GM12891 (cell line): ENCODE data around the gene IGF2BP1.

ENCODE experiments used
- POLR2A ChIP-seq: IDR thresholded peaks from 2 replicates; pipeline ENCODE4 v1.6.1; 2011; ENCODE audit warnings: low read depth, low read length, control low read depth
- POLR2AphosphoS5 ChIP-seq: IDR thresholded peaks from 2 replicates; pipeline ENCODE4 v1.6.1; 2011; ENCODE audit warnings: low read depth, low read length, control low read depth

DNA sequence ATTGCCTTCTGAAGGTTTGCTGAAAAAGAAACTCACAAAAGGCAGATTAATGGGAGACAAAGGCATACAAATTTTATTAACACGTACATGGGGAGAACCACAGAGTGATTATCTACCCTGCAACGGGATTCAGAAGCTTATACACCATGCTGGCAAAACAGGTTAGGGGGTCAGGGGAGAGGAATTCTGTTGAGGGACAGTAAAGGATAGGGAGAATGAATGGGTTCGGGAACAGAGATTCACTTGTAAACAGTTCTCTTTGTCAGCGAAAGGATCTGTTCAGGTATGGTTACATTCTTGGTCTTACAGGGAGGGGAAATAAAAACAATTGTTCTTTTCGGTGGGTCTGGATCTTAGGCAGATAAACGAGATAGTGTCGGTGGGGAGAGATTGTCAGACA, 81.1 kb downstream of the IGF2BP1 start:
- TF ChIP-seq POLR2AphosphoS5, result no peak
- no peak for TF ChIP-seq POLR2A
